OCI-LY3 (cell line): ENCODE results near the gene PHACTR3.

Experiments
- H2AFZ ChIP-seq: fragments of 200-600, 300-600 bp; shearing (Covaris generic); 2 replicates; pipeline ENCODE4 v1.6.0; 2014; ENCODE audit warnings: antibody characterized with exemption, low read depth, low read length
- H3K27ac ChIP-seq: fragments of 200-600, 300-600 bp; sonication (generic); 2 replicates; pipeline ENCODE4 v1.5.1; 2014; ENCODE audit warnings: mild to moderate bottlenecking, low read length, moderate library complexity, mixed read lengths
- H3K27me3 ChIP-seq: fragments of 200-600, 300-600 bp; sonication (generic); 2 replicates; pipeline ENCODE4 v1.6.1; 2014; ENCODE audit warnings: low read depth, low read length, mixed read lengths
- H3K36me3 ChIP-seq: fragments of 200-600, 300-600 bp; sonication (generic); replicated peaks from 2 replicates; pipeline ENCODE3; 2014; ENCODE audit warnings: low read depth, low read length, mixed read lengths
- H3K4me1 ChIP-seq: fragments of 300-600, 200-600 bp; sonication (generic); 2 replicates; pipeline ENCODE4 v1.6.1; 2014; ENCODE audit warnings: low read length, mixed read lengths
- H3K4me2 ChIP-seq: fragments of 200-600, 300-600 bp; sonication (generic); 2 replicates; pipeline ENCODE4 v1.6.1; 2014; ENCODE audit warnings: low read length, mixed read lengths
- H3K4me3 ChIP-seq: fragments of 300-600, 200-600 bp; sonication (generic); 2 replicates; pipeline ENCODE4 v1.5.1; 2014; ENCODE audit warnings: antibody characterized with exemption, mild to moderate bottlenecking, low read length, moderate library complexity
- H3K79me2 ChIP-seq: fragments of 300-600, 200-600 bp; shearing (Covaris generic); 2 replicates; pipeline ENCODE4 v1.6.1; 2014; ENCODE audit warnings: mild to moderate bottlenecking, low read length, mixed read lengths
- H3K9ac ChIP-seq: fragments of 300-600, 200-600 bp; shearing (Covaris generic); 2 replicates; pipeline ENCODE4 v1.6.0; 2014; ENCODE audit warnings: mild to moderate bottlenecking, low read length, moderate library complexity
- H3K9me3 ChIP-seq: fragments of 200-600, 300-600 bp; shearing (Covaris generic); 2 replicates; pipeline ENCODE4 v1.6.1; 2014; ENCODE audit warnings: low read length, mixed read lengths; ENCODE audit not compliant: insufficient read depth
- H4K20me1 ChIP-seq: fragments of 200-600, 300-600 bp; sonication (generic); 2 replicates; pipeline ENCODE4 v1.6.1; 2016; ENCODE audit warnings: low read length, mixed read lengths; ENCODE audit not compliant: insufficient read depth
- CTCF ChIP-seq: fragments of 200-600, 300-600 bp; sonication (generic); IDR thresholded peaks from 2 replicates; pipeline ENCODE4 v1.5.1; 2014; ENCODE audit warnings: antibody characterized with exemption, low read length, low read depth
- EZH2phosphoT487 ChIP-seq: fragments of 200-600 bp; shearing (Covaris generic); IDR thresholded peaks from 2 replicates; pipeline ENCODE4 v1.6.1; 2018; ENCODE audit warnings: antibody characterized with exemption, mixed run types, low read depth

The PHACTR3 gene

DNA sequence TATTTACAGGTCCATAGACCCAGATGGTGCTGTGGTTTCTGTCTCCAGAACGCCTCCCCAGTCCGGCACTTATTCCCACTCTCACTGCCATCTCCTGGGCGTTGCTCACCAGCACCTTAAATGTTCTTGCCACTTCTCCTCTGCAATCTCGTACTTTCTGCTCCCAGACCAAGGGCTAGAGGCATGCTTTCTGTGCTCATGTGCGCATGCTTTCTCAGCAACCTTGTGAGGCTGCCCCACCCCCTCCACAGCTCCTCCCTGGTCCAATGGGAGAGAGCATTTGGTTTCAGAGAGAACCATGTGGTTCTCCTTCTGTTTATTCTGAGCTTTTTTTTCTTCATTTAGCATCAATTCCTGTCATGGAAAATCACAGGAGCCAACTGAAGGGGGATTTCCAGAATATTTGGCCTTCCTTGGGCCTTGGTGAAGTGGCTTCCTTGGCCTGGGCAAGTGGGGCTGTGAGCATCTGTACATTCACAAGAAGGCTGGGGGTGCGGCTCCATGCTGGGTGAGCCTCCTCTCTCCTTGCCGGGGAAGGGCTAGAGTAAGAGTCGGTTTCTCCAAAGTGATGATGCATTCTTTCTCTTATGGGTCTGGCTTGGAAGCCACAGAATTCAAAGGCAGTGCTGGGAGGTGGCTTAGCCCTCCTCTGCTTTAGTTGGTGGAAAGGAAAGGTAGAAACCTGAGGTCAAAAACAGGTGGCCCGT, 66.6 kb downstream of the PHACTR3 start:
- H3K4me3 ChIP-seq = no peak overlapping the region
- H3K79me2 ChIP-seq = no peaks in the 10 kb centered on the region
- no peaks in the 10 kb centered on the region for H4K20me1 ChIP-seq
- no peaks in the 10 kb centered on the region for H3K4me1 ChIP-seq
- H3K9me3 ChIP-seq = no peaks in the 10 kb centered on the region
- H3K27me3 ChIP-seq = peaks cover 23% of the 10 kb centered on the region
- H3K9ac ChIP-seq = no peak overlapping the region
- H2AFZ ChIP-seq = no peak overlapping the region
- no peak overlapping the region for H3K4me2 ChIP-seq
- no peaks in the 10 kb centered on the region for H3K36me3 ChIP-seq
- TF ChIP-seq EZH2phosphoT487 (no peak), CTCF (no peak)
- no peak overlapping the region for H3K27ac ChIP-seq

GRCh38 chr20:59671661-59672471, 67.5 kb downstream of the PHACTR3 start:
- TF ChIP-seq CTCF (no peak), EZH2phosphoT487 (no peak)
- H3K79me2 ChIP-seq = no peaks in the 10 kb centered on the region
- H3K27ac ChIP-seq = no peak overlapping the region
- peaks cover 26% of the 10 kb centered on the region for H3K27me3 ChIP-seq
- H4K20me1 ChIP-seq = no peaks in the 10 kb centered on the region
- H2AFZ ChIP-seq = no peak overlapping the region
- no peak overlapping the region for H3K4me3 ChIP-seq
- H3K9ac ChIP-seq = no peak overlapping the region
- H3K4me1 ChIP-seq = no peaks in the 10 kb centered on the region
- H3K4me2 ChIP-seq = no peak overlapping the region
- no peaks in the 10 kb centered on the region for H3K36me3 ChIP-seq
- no peaks in the 10 kb centered on the region for H3K9me3 ChIP-seq

DNA sequence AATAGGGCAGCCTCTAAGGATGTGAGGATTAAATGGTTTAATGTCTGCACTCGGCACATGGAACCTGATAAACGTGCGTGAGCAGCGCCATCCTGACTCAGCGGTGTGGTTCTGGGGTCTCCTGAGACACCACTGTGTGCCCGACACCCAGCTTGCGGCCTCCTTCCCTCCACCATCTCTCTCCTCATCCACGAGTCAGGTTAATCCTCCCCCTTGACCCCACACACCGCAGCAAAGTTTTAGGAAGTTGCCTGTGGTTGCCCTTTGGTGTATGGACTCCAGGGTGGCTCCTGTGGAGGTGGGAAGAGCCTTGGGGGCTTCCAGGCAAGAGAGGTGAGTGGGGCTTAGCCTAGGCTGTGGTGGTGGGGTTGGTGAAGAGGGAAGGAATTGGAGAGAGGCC, 68.2 kb downstream of the PHACTR3 start:
- Histone ChIP-seq H3K4me2 (no peak overlapping the region), H3K4me3 (no peak overlapping the region), H3K9me3 (no peaks in the 10 kb centered on the region), H4K20me1 (no peaks in the 10 kb centered on the region), H2AFZ (no peak overlapping the region), H3K27me3 (peaks cover 29% of the 10 kb centered on the region), H3K36me3 (no peaks in the 10 kb centered on the region), H3K4me1 (no peaks in the 10 kb centered on the region), H3K9ac (no peak overlapping the region), H3K27ac (no peak overlapping the region), H3K79me2 (no peaks in the 10 kb centered on the region)
- no peak for TF ChIP-seq CTCF
- no peak for TF ChIP-seq EZH2phosphoT487

DNA sequence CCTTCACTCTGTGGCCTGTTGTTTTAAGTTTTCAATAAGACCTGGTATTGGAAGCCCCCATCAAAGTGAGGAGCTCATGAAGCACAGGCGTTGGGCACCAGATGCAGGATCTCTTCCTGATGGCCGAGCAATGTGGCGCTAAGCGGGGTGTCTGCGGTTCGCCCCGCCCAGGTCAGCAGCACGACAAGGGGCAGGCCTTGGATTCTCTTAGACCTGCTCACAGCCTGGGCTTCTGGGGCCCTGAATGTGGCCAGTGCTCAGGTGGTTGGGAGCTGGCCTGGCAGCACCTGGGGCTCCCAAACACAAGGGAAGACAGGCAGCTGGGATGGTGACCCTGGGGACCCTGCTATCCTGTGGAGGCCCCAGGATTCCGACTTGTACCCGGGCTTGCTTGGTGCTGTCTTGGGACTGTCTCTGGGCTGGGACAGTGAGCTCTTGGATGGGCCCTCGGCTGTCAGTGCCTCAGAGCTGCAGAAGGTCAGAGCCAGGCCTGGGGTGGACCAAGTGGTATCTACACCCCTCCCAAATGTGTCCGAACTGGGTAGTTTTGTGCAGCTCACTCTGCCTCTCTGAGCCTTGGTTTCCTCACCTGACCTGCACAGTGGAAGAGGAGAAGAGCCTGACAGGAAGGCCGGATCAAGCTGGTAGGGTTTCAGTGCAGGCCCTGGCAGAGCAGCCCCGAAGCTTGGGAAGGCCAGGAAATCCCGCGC, 69.1 kb downstream of the PHACTR3 start:
- TF ChIP-seq CTCF (no peak), EZH2phosphoT487 (no peak)
- Histone ChIP-seq H3K27me3 (peaks cover 38% of the 10 kb centered on the region), H4K20me1 (no peaks in the 10 kb centered on the region), H3K4me1 (no peaks in the 10 kb centered on the region), H3K4me2 (no peak overlapping the region), H3K9me3 (no peaks in the 10 kb centered on the region), H3K36me3 (no peaks in the 10 kb centered on the region), H3K79me2 (no peaks in the 10 kb centered on the region), H3K4me3 (no peak overlapping the region), H2AFZ (no peak overlapping the region), H3K27ac (no peak overlapping the region), H3K9ac (no peak overlapping the region)
